Gastroesophageal sphincter (tissue), 3 donors: ENCODE results near the gene PLXNB3.

ENCODE experiments used
- CTCF ChIP-seq, 4 experiments: fragments of 200-600 bp in 2 of 4; fragments of 450-650 bp in 2 of 4; sonication (generic) in 1 of 4; IDR thresholded peaks; one replicate each; pipeline ENCODE4 v1.5.1; 2017 to 2019; ENCODE audit warnings: antibody characterized with exemption in 4 of 4, mild to moderate bottlenecking in 2 of 4, moderate library complexity in 2 of 4
- EP300 ChIP-seq: sonication (generic); formaldehyde crosslinking; IDR thresholded peaks from one replicate; pipeline ENCODE4 v1.6.1; 2017; ENCODE audit warnings: antibody characterized with exemption, mild to moderate bottlenecking
- POLR2A ChIP-seq, 2 donors: fragments of 450-650 bp; IDR thresholded peaks; one replicate each; pipeline ENCODE4 v1.6.1; 2017; ENCODE audit warnings: antibody characterized with exemption in 2 of 2, mild to moderate bottlenecking in 2 of 2, moderate library complexity in 1 of 2

GRCh38 chrX:153755136-153755535, 8.9 kb upstream of the PLXNB3 start:
- TF ChIP-seq CTCF (IDR thresholded peaks at IDR 0.05) (no peak), POLR2A (IDR thresholded peaks at IDR 0.05) (no peak), EP300 (no peak)
